Daoy (cell line): ENCODE data around the gene GGA3. TPM values are rescaled to one million over a fixed set of nuclear protein-coding genes. Genes with fewer than 3 reads are reported as not detected.
"Not testable (repeated sequence)": the region's sequence is repeated elsewhere in the genome, so short reads cannot be mapped to it uniquely, and the experiment has no call there.

Experiments used
- DNase-seq: peaks from one replicate; pipeline ENCODE4 v3.0.0-alpha.2; 2015; ENCODE audit warnings: low read depth
- total RNA-seq: library from RNA; depleted of rRNA; stranded (reverse); fragments of >200 nt; shearing (Covaris generic); gene quantifications from 2 replicates; pipeline ENCODE4 v1.2.3, GENCODE V29; 2014; rRNA removed

Gene GGA3
- total RNA-seq, 1 experiment from 2014 or later: 10.4 TPM

DNA sequence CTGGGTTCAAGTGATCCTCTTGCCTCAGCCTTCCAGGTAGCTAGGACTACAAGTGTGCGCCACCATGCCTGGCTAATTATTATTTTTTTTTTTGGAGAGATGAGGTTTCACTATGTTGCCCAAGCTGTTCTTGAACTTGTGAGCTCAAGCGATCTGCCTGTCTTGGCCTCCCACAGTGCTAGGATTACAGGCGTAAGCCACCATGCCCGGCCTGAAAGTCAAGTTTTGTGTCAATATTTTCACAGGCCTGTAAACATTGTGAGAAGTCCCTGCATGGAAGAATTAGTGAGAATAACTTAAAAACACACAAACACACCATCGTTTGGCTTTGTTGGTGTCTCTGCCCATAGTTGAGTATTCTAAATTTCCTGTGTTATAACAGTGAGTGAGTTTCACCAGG is 33.7 kb downstream of the GGA3 start:
- DNase-seq: no peak

DNA sequence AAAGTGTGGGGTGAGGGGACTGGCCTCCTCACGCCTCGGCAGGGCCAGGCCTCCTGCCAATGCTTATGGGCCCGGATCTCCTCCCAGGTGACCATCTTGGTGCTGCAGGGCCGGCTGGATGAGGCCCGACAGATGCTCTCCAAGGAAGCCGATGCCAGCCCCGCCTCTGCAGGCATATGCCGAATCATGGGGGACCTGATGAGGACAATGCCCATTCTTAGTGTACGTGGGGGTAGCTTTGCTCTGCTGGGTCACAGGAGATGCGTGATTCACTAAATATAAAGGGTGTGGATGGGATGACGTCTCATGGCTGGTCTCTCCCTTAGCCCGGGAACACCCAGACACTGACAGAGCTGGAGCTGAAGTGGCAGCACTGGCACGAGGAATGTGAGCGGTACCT is 36.4 kb downstream of the GGA3 start:
- DNase-seq: no peak

DNA sequence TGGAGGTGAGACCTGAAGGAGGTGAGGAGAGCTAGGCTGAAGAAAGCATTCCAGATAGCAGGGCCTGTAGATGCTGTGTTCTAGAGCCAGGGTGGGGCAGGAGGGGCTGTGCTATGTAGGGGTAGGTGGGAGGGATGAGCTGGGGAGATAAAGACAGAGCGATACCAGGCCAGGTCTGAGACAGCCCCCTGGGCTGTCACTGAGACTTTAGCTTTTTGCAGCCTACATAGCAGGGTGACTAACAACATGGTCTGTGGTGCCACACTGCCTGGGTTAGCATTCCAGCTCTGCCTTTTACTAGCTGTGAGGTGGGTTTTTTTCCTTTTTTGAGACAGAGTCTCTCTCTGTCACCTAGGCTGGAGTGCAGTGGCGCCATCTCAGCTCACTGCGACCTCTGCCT is 41.6 kb downstream of the GGA3 start:
- DNase-seq: no peak

DNA sequence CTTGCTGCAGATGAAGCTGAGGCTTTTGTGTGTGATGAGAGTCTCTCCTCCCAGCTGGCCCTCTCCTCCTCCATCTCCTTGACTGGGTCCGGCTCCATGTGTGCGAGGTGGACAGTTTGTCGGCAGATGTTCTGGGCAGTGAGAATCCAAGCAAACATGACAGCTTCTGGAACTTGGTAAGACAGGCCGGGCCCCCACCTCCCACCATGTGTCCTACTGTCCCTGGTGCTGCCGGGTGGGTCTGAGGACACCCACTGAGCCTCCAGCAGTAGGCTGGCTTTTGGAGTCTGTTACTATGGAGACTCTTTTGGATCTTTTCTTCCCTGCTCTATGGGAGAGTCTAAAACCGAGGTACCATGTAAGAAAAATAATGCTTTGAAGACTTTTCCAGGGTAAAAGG is 43.3 kb downstream of the GGA3 start:
- DNase-seq: no peak

DNA sequence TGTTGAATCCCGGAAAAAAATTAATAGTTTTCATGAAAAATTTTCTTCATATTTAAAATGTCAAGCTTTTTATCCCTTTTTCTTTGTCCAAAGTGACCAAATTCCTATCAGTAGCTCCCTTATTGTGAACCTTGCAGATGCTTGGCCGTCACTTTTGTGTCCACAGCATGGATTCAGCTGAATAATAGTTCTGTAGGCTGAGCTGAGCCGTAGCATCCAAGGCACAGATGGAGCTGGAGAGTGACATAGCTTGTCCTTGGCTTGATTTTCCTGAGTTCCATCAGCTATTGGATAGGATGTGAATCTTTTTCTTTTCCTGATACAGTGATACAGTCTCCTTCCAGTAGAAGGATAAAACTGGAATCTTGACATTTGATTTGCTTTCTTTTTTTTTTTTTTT is 52.3 kb downstream of the GGA3 start:
- DNase-seq: no peak

DNA sequence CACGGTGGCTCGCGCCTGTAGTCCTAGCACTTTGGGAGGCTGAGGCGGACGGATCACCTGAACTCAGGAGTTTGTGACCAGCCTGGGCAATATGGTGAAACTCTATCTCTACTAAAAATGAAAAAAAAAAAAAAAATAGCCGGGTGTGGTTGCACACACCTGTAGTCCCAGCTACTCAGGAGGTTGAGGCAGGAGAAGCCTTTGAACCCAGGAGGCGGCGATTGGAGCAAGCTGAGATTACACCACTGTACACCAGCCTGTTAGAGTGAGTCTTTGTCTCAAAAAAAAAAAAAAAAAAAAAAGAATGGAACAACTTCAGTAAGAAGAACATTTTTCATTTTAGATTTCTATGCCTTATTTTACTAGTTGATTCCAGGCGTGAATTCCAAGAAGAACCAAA is 53.2 kb downstream of the GGA3 start:
- DNase-seq: no peak

DNA sequence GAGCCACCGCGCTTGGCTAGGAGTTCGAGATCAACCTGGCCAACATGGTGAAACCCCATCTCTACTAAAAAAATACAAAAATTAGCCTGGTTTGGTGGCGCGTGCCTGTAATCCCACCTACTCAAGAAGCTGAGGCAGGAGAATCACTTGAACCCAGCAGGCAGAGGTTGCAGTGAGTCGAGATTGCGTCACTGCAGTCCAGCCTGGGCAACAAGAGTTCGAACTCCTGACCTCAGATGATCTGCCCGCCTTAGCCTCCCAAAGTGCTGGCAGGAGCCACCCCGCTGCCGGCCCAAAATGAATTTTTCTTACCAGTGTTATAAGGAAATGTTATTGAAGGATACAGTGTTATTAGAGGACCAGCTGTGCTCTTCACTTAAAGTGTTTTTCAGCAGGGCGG is 53.6 kb downstream of the GGA3 start:
- no peak for DNase-seq

DNA sequence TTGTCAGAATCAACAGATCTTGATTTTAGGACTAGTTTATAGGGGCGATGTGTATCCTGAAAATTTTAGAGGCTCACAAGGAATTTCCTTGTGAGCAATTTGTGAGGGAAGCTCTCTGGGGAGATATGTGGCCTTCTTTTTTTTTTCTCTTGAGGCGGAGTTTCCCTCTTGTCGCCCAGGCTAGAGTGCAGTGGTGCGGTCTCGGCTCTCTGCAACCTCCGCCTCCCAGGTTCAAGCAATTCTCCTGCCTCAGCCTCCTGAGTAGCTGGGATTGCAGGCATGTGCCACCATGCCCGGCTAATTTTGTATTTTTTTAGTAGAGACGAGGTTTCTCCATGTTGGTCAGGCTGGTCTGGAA is 54.4 kb downstream of the GGA3 start:
- DNase-seq: not testable (repeated sequence)

DNA sequence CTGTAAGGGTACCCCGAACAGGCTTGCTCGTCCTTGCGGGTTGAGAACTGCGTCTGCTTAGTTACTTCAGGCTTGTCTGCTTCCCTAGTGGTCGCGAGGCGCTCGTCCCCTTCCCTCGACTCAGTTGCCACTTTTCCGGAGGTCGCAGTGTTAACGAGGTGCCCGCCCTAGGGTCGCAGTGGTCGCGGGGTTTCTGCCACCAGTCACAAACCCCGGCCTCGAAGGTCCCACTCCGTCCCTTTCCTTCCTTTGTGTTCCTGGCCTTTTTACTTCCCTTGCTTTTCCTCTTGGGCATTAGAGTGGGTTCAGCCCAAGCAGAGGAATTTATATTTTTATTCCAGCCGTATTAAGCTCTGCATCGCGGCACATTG is 55.6 kb downstream of the GGA3 start:
- no peak for DNase-seq

DNA sequence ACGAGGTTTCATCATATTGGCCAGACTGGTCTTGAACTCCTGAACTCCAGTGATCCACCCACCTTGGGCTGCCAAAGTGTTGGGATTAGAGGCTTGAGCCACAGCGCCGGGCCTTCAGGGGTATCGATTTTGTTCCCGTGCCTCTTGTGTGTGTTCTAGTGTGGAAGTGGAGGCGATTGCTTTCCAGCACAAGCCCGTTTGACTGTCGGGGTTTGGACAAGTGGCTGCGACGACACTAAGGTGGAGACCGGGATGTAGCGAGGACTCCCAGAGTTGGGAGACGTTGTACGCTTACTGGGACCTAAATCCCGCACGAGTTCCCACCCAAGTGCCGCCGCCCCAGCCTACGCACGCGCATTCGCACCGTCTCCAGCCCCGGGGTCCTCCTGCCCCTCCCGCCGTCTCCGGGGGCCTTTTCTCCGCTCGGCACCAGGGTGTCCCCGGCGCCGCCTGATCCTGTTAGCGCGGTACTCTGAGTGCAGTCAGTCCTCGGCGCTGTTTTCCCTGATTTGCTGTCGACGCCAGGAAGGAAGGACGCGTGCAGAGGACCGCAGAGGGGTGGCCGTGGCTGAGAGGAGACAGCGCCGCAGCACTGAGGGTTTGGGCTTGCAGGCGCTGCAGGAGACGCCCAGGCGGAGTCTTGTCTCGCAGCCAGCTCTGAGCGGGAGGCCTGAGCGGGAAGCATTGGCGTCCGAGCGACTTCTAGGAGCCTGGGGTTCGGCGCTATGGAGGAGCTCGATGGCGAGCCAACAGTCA is 56.2 kb downstream of the GGA3 start, which contains the start of gene NUP85:
Gene NUP85 (plus strand): TSS at position 643 of the 756 bp plus-strand sequence. CDS start 83 bp downstream, at position 726.
- DNase-seq: peak; percentile 97

DNA sequence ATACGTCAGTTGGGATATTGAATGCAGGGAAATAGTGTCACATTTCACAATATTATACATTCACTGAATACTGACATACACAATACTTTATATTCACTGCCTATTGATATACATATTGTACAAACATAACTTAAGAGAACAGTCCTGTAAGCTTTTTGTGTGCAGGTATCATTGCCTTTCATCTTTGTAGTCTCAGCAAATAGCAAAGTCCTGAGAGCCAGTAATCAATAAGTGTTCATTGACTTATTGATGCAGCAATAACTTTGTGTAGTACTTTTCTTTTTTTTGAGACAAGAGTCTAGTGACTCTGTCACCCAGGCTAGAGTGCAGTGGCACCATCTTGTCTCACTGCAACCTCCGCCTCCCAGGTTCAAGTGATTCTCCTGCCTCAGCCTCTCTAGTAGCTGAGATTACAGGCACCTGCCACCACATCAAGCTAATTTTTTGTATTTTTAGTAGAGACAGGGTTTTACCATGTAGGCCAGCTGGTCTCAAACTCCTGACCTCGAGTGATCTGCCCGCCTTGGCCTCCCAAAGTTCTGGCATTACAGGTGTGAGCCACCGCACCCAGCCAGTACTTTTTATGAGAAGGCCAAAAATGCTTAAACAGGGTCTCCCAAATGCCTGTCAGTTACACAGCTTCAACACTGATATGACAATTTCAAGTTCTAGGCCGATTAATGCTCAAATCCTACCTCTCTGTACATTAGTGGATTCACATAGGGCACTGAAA is 61.4 kb downstream of the GGA3 start:
- DNase-seq: no peak

DNA sequence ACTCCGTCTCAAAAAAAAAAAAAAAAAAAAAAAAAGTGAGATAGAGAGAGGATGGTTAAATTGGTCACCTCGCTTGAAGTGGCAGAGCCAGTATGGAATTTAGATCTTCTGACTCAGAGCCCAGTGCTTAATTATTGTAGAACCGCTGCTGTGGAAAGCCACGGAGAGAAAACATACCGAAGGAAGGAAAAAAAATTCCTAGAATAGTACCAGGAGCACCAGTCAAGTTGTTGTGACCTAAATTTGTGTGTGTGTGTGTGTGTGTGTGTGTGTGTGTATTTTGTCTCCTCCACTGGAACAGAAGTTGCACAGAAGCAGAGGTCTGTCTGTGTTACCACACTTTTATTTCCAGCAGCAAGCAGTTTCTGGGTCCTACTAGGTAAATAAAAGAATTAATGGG is 66.5 kb downstream of the GGA3 start:
- DNase-seq: peak; percentile 25

DNA sequence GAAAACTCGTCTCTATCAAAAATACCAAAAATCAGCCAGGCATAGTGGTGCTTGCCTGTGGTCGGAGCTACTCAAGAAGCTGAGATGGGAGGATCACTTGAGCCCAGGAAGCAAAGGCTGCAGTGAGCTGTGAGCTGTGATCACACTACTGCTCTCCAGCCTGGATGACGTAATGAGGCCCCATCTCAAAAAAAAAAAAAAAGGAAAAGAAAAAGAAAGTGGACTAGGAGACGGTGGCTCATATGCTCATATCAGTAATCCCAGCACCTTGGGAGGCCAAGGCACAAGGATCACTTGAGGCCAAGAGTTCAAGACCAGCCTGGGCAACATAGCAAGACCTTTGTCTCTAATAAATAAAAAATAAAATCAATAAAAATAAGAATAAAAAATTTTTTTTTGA is 69.8 kb downstream of the GGA3 start:
- peak; percentile 37 for DNase-seq

DNA sequence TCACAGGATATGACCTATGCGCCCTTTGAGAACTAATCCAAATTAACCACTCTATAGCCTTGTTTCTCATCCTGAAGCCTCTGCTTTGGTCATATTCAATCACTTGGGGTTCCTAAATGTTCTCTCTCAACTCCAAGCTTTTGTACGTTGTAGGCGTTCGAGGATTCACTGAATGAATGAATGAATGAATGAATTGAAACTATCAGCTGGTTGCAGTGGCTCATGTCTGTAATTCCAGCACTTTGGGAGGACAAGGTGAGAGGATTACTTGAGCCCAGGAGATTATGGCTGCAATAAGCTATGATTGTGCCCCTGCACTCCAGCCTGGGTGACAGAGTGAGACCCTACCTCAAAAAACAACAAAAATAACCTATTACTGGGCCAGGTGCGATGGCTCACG is 72.8 kb downstream of the GGA3 start:
- no peak for DNase-seq

Other genes starting within 250 kb of the GGA3 start
- gene MRPL58, start 248.9 kb downstream of the GGA3 start, total RNA-seq: 155 and 172 TPM in 2 replicates
- gene ATP5PD, start 214.6 kb downstream of the GGA3 start, total RNA-seq: 453 and 707 TPM in 2 replicates
- 17.9 and 19.1 TPM in 2 replicates for gene KCTD2, start 214.4 kb downstream of the GGA3 start, total RNA-seq
- 0.24 TPM in 1 of 2 replicates, not detected in the other for gene SLC16A5, start 173.7 kb downstream of the GGA3 start, total RNA-seq
- gene ARMC7, start 151.6 kb downstream of the GGA3 start, total RNA-seq: 2.6 and 3.6 TPM in 2 replicates
- gene NT5C, start 129.9 kb downstream of the GGA3 start, total RNA-seq: 86.0 and 91.8 TPM in 2 replicates
- 423 and 641 TPM in 2 replicates for gene JPT1, start 107.1 kb downstream of the GGA3 start, total RNA-seq
- gene SUMO2, start 78.6 kb downstream of the GGA3 start, total RNA-seq: 116 and 119 TPM in 2 replicates
- gene NUP85, start 55.9 kb downstream of the GGA3 start, total RNA-seq: 40.6 and 48.6 TPM in 2 replicates
- 90.2 and 92.2 TPM in 2 replicates for gene MRPS7, start 273 bp upstream of the GGA3 start, total RNA-seq
- 6.7 and 9.4 TPM in 2 replicates for gene MIF4GD, start 9.6 kb upstream of the GGA3 start, total RNA-seq
- gene SLC25A19, start 27.8 kb upstream of the GGA3 start, total RNA-seq: 19.4 and 30.9 TPM in 2 replicates
- gene GRB2, start 144.1 kb upstream of the GGA3 start, total RNA-seq: 133 and 262 TPM in 2 replicates
- gene TMEM94, start 195.0 kb upstream of the GGA3 start, total RNA-seq: 8.5 and 30.5 TPM in 2 replicates